GF-D8 (cell line): ENCODE results near the gene SLC38A4.
"Not testable (repeated sequence)": the region's sequence is repeated elsewhere in the genome, so short reads cannot be mapped to it uniquely, and the experiment has no call there.

Experiments used
- DNase-seq: peaks from one replicate; lab custom pipeline; 2025; lab: John Stamatoyannopoulos, UW

Gene SLC38A4, protein sequence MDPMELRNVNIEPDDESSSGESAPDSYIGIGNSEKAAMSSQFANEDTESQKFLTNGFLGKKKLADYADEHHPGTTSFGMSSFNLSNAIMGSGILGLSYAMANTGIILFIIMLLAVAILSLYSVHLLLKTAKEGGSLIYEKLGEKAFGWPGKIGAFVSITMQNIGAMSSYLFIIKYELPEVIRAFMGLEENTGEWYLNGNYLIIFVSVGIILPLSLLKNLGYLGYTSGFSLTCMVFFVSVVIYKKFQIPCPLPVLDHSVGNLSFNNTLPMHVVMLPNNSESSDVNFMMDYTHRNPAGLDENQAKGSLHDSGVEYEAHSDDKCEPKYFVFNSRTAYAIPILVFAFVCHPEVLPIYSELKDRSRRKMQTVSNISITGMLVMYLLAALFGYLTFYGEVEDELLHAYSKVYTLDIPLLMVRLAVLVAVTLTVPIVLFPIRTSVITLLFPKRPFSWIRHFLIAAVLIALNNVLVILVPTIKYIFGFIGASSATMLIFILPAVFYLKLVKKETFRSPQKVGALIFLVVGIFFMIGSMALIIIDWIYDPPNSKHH

DNA sequence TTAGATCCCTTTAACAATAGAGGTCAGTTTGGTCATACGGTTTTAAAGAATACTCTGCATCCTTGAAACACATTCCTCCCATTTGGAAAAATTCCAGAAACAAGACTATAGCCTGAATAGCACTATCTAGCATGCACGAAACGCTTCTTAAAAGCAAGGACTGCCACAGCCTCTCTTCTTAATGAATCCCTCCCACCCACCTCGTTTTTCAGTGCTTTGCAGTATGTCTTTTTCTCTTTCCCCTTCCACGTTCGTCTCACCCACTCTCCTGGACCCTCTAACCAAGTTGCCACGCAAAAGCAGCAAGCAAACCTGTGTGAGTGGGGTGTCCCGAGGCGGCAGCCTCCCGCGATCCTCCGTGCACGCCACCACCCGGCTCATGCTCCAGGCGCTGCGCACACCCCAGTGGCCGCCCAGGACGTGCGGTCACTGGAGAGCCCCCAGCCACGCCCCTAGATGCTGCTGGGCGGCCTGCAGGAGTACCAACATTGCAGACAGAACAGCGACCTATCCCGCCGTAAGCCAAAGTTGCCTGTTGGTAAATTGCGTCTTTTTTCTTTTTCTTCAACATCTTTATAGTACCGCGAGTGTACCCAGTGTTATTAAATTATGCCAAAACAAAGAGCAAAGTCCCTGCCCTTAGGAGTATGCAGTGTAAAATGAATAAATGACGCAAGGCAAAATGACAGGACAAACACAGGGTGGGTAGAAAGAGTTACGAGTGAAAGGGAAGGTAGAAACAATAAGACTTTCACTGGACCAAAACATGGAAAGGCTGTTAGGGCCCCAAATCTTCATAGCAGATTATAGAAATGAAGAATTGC, at the start of gene SLC38A4:
SLC38A4 (minus strand) TSS at position 407 of the 824 bp plus-strand sequence. CDS start 32,926 bp downstream, outside the sequence.
- no peak for DNase-seq

DNA sequence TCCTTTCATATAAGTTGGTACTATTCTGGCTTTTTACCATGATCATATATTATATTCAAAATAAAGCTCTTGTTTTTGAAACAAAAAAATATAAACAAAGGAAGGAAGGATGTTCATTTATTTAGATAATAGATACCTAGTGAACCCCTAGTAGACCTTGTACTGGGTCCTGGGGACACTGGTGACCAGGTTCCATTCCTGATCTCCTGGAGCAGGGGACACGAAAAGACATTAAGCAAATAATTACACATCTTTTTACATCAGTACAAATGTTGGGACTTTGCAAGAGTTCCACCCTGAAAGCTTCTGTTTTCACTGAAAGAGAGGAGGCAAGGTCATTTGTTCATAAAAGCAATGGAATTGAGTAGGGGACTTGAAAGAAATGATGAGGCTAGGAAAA, 49.3 kb upstream of the SLC38A4 start:
- no peak for DNase-seq

DNA sequence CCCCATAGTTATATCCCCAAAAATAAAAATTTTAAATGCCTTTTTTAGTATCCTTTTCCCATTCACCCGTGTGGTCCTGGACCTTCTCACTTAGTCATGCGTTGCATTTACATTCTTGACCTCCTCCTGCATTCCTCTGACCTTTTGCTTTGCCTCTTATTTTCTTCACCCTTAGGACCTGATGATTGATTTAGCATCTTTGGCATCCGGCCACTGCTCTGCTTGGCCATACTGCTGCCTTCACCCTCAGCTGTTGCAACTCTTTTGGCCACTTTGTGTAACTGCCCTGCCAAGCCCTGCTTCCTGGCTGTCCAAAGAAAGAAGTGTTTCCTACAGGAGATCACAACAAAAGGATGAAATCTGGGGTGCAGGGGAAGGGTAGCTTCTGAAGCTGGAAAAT, 48.8 kb upstream of the SLC38A4 start:
- no peak for DNase-seq

DNA sequence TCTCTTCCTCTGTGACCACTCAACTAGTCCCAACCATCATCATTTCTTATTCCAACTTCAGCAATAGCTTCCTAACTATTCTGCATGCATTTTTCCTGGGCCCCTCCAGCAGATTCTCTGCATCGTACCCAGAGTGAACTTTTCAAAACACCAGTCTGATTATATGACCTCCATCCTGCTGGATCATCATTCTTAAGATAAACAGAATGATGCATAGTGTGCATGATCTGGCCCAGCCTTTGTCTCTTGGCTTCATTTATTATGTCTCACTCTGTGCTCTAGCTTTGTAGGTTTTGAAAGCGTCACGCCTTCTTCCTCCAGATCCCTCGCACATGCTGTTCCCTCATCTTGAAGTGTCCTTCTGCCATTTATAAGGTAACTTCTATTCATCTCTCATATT, 46.3 kb upstream of the SLC38A4 start:
- DNase-seq: no peak

DNA sequence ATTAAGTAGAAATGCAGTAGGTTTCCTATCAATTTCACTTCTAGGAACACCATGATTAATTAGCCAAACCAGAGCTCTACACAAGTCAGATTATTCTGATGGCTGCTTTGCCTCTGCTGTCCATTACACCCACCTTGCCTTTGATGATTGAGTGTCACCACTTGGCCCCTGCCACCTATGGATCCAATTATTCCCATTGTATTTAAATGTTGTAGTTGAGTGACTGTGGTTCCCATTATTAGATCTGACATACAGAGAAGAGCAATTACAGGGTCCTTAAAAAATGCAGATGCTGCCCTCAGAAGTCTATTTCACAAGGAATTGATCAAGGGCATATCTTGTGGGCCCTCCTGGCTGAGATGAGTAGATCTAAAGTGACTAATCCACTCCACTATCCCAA, 39.5 kb upstream of the SLC38A4 start:
- DNase-seq: no peak

DNA sequence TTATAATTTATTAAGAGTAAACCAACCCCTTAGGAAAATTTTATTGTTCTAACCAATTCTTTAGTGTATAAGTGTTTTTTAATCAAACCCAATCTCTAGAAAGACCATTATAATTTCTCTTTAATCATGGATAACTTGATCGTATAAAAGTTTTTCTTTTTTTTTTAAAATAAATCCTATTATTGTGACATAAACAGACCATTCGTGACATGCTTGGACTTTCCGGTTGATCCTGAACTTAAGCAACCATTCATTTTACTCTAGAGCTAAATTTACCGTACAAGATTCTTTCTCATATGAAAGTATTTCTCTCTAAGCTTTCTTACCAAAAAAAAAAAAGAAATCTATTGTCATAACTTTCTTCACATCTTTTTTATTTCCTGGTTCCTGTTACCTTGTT, 32.6 kb upstream of the SLC38A4 start:
- DNase-seq: no peak

DNA sequence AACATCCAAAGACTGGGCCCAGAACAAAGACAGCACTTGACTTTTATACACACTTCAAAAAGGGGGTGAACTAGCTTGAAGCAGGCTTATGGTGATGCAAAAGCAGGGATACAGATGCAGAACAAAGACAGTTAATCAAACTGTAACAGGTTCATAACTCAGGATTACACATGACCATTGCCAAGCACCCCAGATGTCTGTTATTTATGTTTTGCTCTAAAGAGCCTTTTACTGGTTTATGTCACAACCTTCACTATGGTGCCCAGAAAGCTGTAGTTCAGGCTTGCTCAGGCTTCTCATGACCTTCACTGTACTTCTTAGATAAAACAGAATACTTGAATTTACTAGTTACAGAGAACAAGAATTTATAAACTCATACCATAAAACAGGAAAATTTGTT, 31.7 kb upstream of the SLC38A4 start:
- no peak for DNase-seq

DNA sequence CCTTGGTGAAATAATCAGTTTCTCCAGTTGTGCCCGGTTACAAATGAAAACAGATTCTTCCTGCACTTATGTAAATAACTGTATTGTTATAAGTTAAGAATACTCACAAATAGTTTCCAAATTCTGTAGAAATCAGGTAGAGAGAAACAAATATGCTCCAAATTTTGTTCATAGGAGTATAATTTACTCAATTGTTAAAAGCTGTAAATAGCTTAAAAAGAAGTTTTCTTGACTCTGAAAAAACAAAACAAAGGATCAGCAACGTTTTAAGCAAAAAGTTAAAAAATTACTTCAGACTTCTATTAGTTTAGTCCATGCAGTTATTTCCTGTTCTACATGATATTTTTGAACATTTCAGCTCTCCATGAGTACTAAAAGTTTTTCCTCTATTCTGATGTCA, 30.0 kb upstream of the SLC38A4 start:
- DNase-seq: no peak

DNA sequence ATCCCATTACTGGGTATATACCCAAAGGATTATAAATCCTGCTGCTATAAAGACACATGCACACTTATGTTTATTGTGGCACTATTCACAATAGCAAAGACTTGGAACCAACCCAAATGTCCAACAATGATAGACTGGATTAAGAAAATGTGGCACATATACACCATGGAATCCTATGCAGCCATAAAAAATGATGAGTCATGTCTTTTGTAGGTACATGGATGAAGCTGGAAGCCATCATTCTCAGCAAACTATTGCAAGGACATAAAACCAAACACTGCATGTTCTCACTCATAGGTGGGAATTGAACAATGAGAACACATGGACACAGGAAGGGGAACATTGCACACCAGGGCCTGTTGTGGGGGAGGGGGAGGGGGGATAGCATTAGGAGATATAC, 28.4 kb upstream of the SLC38A4 start:
- not testable (repeated sequence) for DNase-seq

DNA sequence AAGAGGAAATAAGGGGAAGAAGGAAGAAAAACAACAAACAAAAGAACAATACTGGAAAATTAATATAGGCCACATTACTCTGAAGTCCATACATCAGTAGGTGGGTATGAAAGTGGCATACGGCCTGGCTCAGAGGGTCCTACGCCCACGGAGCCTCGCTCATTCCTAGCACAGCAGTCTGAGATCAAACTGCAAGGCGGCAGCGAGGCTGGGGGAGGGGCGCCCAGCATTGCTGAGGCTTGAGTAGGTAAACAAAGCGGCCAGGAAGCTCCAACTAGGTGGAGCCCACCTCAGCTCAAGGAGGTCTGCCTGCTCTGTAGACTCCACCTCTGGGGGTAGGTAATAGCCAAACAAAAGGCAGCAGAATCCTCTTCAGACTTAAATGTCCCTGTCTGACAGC, 23.0 kb upstream of the SLC38A4 start:
- DNase-seq: not testable (repeated sequence)

DNA sequence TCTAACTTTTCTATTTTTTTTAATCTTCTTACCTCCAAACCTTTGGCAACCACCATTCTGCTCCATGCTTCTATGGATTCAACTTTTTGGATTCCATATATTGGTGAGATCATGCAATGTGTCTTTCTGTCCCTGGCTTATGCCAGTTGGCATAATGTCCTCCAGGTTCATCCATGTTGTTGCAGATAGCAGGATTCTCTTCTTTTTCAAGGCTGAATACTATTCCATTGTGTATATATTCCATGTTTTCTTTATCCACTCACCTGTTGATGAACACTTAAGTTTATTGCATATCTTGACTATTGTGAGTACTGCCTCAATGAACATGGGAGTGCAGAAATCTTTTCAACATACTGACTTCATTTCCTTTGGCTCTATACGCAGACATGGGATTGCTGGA, 21.2 kb upstream of the SLC38A4 start:
- no peak for DNase-seq

DNA sequence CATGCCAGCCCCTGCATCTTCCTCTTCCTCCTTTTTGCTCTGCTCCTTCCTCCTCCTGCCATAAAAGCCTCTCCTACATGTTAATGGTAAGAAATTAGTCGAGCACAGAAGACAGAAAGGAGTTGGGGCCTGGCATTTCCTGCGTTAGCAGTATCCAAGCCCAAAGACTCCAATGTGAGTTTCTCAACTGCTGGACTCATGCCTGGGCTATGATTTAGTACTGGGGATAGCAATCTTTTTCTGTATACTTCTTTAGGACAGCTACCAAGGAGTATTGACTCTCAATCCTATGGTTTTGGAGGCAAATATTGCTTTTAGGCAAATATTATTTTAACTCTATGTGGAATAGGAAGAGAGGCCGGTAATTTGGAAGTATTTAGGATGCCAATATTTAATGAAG, 18.0 kb upstream of the SLC38A4 start:
- DNase-seq: no peak

DNA sequence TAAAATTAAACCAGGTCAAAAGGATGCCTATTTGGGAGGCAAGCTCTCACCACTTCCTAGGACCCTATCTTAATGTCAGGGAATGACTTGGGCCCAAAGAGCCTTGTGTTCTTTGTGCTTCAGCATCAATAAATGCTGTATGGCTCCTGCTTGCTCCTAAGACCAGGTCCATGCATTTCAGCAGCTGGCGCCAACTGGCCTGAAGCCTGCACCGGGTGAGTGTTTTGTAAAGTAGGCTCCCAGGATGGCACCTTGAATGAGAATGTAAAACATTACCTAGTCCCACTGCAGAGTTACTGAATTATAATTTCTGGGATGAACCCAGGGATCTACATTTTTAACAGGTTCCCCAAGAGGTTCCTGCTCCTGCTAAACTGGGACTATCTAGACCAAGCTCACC, 16.1 kb upstream of the SLC38A4 start:
- DNase-seq: no peak

DNA sequence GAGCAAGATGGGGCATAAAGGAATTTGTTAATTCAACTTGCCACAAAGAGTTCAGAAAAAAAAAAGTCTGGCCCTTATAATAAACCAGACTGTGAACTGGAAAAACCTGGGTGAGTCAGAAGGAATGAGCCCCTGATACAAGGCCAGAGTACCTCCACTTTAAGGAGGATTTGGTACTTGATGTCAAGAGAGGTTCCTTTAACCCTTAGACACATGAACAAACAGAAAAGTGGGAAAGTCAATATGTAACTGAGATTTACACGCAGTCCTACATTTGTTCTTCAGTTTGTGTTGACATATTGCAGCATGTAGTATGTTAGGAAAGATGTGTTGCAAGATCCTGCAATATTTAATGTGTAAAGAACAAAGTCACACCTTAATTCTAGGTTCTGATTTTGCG, 14.2 kb upstream of the SLC38A4 start:
- no peak for DNase-seq

DNA sequence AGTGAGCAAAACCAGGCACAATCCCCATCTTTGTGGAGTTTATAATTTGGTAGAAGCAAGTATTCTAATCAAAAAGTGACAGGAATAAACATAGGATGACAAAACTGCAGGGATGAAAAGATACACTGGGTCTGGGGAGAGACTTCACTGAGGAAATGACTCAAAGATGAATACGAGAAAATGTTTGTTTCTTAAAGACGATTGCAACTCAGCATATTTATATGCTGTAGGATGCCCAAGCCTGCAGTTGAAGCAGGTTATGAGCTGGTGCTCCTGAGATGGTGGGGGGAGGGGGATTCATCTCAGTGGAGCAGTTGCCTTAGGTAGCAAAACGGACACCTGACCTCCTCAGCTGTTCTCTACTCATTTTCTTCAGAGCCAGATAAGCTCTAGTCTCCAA, 13.4 kb upstream of the SLC38A4 start:
- DNase-seq: no peak

DNA sequence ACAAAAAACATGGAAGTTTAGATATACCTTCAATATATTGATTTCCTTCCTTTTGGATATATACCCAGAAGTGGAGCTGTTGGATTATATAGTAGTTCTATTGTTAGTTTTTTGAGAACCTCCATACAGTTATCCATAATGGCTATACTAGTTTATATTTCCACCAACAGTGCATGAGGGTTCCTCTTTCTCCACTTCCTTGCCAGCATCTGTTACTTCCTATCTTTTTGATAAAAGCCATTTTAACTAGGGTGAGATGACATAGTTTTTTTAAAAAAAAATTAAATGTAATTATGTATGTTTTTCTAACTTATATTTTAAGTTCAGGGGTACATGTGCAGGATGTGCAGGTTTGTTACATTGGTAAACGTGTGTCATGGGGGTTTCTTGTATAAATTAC, 10.0 kb upstream of the SLC38A4 start:
- DNase-seq: no peak

DNA sequence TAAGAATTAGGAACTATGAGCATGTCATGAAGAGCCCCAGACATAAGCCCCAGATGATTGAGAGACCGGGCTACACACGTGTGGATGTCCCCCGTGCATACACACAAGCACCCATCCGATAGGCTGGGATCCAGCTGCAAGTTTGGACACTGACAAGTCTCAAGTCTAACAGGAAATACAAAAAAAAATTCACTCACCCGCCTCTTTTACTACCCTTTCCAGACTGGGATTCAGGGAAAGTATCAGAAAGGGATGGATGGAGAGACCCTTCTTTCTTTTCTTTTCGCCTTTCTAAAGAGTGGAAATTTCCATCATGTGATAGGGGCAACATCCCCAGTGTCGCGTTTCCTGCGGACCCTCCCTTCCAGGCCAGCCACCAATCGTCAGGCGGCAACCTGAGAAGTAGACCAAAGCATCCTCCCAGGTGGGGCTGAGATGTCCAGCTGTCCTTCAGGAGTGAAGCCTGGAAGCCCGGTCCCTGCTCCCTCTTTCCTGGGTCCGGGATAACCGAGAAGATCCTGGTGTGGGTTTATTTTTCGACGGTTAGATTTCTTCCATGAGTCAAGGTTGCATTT, 6.4 kb upstream of the SLC38A4 start:
- DNase-seq: no peak

DNA sequence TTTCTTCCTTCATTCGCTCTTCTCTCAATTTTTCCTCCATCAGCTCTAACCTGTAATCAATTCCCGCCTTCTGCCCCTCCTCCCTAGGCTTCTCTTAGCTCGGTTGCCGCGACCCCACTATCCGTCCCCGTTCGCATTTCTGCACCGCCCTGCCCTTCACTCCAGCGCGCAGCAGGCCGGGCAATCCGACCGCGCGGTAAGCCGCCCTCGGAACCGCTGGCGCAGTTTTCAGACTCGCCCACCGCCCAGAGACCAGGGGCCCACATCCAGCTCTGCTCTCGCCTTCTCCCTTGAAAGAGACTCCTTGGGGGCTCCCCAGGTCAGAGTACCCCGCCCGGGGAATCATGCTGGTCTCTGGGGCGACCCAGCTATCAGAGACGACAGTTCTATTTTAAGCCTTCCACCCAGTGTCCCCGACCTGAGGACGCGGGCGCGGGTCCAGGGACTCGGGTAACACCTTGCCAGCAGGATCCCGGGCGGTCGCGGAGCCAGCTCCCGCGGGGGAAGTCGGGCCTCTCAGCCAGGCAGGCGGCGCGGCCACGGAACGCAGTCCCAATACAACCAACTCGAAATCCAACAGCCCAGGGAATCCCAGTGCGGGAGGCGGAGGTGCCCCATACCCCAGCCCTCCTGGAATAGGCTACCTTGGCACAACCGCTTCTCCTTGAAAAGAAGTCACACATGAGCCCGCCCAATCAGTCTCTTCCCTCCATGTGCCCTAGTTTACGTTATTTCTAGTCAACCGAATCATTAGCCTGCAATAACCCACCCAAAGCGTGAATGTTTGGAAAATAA, 5.7 kb upstream of the SLC38A4 start:
- DNase-seq: no peak

DNA sequence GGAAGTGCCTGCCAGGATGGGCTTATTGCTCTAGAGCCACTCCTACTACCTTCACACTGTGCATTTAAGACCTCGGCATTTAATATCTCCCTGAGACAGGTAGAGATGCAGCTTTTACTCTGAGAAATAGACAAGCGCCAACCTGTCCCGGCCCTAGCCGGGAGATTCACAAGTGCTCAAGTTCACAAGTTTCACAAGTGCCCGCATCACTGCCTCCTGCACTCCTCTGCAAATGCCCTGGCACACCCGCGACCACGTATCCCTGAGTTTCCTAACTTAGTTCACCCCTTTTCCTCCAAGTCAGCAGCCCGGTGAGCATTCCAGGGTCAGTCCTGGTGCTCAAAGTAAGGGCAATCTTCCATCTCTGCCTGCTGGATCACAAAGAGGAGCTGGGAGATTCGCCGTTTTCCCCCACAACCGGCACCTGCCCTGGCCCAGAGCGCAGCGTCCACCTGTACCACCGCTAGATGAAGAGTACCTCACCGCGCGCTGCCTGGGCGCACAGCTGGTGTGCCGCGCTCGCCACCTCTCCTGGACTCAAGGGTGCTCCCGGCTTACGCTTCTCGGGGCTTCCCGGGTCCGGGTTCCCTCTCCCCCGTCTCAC, 5.0 kb upstream of the SLC38A4 start:
- no peak for DNase-seq

DNA sequence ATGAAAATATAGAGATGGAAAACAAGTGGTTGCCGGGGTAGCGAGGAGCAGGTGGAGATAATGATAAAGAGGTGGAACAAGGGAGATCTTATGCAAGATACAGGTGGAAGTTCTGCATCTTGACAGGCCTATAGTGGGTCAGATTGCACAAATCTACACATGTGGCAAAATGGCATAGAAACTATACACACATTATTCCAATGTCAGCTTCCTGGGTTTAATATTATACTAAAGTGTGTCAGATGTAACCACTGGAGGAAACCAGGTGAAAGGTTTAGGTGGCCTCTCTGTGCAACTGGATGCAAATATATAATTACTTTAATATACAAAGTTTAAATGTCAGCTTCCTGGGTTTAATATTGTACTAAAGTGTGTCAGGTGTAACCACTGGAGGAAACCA, 1.1 kb downstream of the SLC38A4 start:
- no peak for DNase-seq

DNA sequence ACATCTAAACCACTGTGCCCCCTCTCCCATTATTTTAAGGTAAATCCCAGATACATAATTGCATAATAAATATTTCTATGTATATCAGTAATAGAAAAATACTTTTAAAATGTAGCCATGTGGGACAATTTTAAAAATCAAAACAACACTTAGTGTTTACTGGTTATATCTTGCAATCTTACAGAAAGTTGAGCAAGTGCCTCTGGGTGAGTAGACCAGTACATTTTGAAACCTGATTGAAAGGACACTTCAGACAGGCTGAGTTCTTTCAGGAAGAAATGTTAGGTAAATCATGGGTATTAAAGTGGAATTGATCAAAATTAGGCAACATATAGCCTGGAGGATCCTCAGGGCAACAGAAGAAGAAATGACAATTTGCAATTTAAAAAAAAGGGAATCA, 7.2 kb downstream of the SLC38A4 start:
- DNase-seq: no peak

DNA sequence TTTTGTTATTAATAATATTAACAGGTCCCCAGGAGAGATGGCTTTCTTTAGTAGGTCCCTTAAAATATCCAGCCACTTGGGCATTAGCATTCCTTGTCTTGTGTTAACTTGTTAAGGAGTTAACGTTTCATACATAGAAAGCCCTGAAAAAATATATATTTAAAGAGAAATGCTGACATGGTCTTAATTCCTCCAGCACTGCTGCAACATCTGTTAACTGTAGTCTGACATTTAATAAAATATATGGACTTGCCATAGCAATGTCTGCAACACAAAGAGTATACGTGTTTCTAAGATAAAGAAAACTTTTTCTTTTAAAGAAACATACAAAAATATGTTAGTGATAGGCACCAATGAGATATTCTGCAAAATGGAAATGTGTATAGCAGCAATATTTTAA, 10.0 kb downstream of the SLC38A4 start:
- DNase-seq: no peak
